Suppressor macrophage treated with lipopolysaccharide for 4 hours (primary cell): ENCODE data around the gene FMO5.
"Not testable (repeated sequence)": the region's sequence is repeated elsewhere in the genome, so short reads cannot be mapped to it uniquely, and the experiment has no call there.

Experiments used
- DNase-seq: peaks from one replicate; pipeline ENCODE4 v3.0.0-alpha.2; 2020

FMO5 gene

GRCh38 chr1:147238925-147239820, 14.0 kb upstream of the FMO5 start:
- DNase-seq: no peak

- no peak for DNase-seq
Measured at GRCh38 chr1:147238053-147238902, 13.1 kb upstream of the FMO5 start.

GRCh38 chr1:147236959-147237791, 12.0 kb upstream of the FMO5 start:
- DNase-seq: no peak

GRCh38 chr1:147236448-147236847, 11.3 kb upstream of the FMO5 start:
- DNase-seq: no peak

- no peak for DNase-seq
Measured at GRCh38 chr1:147235822-147236221, 10.7 kb upstream of the FMO5 start.

GRCh38 chr1:147233903-147234302, 8.8 kb upstream of the FMO5 start:
- not testable (repeated sequence) for DNase-seq

- not testable (repeated sequence) for DNase-seq
Measured at GRCh38 chr1:147231032-147231431, 5.9 kb upstream of the FMO5 start.

- DNase-seq: no peak
Measured at GRCh38 chr1:147223740-147224615, 1.2 kb downstream of the FMO5 start.

- peak; percentile 51 for DNase-seq
Measured at GRCh38 chr1:147218606-147219005, 6.5 kb downstream of the FMO5 start.

GRCh38 chr1:147217141-147217540, 8.0 kb downstream of the FMO5 start:
- no peak for DNase-seq

- no peak for DNase-seq
Measured at GRCh38 chr1:147216124-147216523, 9.0 kb downstream of the FMO5 start.

GRCh38 chr1:147215540-147215916, 9.6 kb downstream of the FMO5 start:
- no peak for DNase-seq

GRCh38 chr1:147214842-147215539, 10.1 kb downstream of the FMO5 start:
- DNase-seq: no peak

- no peak for DNase-seq
Measured at GRCh38 chr1:147214325-147214724, 10.8 kb downstream of the FMO5 start.

- no peak for DNase-seq
Measured at GRCh38 chr1:147213271-147213670, 11.9 kb downstream of the FMO5 start.

- DNase-seq: no peak
Measured at GRCh38 chr1:147211577-147211976, 13.6 kb downstream of the FMO5 start.

- DNase-seq: no peak
Measured at GRCh38 chr1:147210987-147211386, 14.2 kb downstream of the FMO5 start.

- no peak for DNase-seq
Measured at GRCh38 chr1:147209825-147210821, 15.0 kb downstream of the FMO5 start.

GRCh38 chr1:147208619-147209018, 16.5 kb downstream of the FMO5 start:
- no peak for DNase-seq

- DNase-seq: no peak
Measured at GRCh38 chr1:147207192-147207591, 17.9 kb downstream of the FMO5 start.
